Measurements from ENCODE around the gene NR2E1.

The NR2E1 gene

DNA sequence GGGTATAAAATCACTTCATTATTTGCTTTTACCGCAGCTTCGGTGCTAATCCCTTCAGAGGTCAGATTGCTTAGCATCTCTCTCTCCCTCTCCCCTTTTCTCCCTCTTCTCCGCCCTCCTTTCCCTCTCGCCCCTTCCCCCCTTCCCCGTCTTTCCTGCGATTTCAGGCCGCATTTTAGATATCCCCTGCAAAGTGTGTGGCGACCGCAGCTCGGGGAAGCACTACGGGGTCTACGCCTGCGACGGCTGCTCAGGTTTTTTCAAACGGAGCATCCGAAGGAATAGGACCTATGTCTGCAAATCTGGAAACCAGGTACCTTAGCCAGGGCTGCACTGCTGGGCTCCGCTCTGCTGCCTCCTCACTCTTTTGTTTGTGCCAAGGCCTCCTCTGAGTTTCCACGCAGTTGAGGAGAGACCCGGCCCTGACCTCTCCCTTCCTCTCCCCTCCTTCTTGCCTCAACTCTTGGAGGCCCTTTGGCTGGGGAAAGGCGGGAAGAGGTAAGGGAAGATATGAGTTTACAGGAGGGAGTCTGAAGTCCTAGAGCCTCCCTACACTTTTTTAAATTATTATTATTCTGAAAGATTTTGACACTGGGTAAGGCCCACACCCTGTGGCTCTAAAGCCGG, 5.6 kb downstream of the NR2E1 start:
- no peaks in the 10 kb centered on the region for H3K4me1 ChIP-seq (ENCODE audit: control insufficient read depth, insufficient read depth, low read length)
- H3K27ac ChIP-seq (ENCODE audit: extremely low read depth, low read depth, low read length): no peak overlapping the region
- ChIA-PET POLR2A (interaction anchor here (0.6 kb wide), 3 partner anchors 27 to 68 kb away, joined by 3 to 5 read pairs (median 3); no protein-coding TSS in a partner anchor), CTCF (interaction anchor here (0.7 to 1.5 kb wide), 2 partner anchors 58 to 77 kb away, joined by 3 to 4 read pairs; no protein-coding TSS in a partner anchor)
- H3K36me3 ChIP-seq (ENCODE audit: control insufficient read depth in 2 of 2, insufficient read depth in 1 of 2, low read length in 2 of 2): no peaks in the 10 kb centered on the region
- H3K4me3 ChIP-seq (ENCODE audit: low read depth, low read length): no peak overlapping the region
- TF ChIP-seq ZNF2 (tag by site-specific recombination; IDR thresholded peaks at IDR 0.05) (no peak), ZNF311 (tag by site-specific recombination; IDR thresholded peaks at IDR 0.05; ENCODE audit: borderline replicate concordance) (no peak), ZNF140 (tag by site-specific recombination; IDR thresholded peaks at IDR 0.05) (no peak), ZNF341 (tag by site-specific recombination; IDR thresholded peaks at IDR 0.05; ENCODE audit: low read depth) (no peak), SP3 (tag by site-specific recombination; IDR thresholded peaks at IDR 0.05) (no peak), SETDB1 (IDR thresholded peaks at IDR 0.05; ENCODE audit: insufficient read length, low read length) (no peak), ZNF792 (tag by site-specific recombination; IDR thresholded peaks at IDR 0.05) (no peak), ZNF510 (tag by site-specific recombination; IDR thresholded peaks at IDR 0.05; ENCODE audit: insufficient replicate concordance) (no peak), ZNF24 (tag by site-specific recombination; IDR thresholded peaks at IDR 0.05) (no peak), ZSCAN23 (tag by site-specific recombination; IDR thresholded peaks at IDR 0.05) (no peak), KLF1 (tag by site-specific recombination; IDR thresholded peaks at IDR 0.05) (no peak), FEZF1 (tag by site-specific recombination; IDR thresholded peaks at IDR 0.05) (no peak), ZNF292 (tag by site-specific recombination; IDR thresholded peaks at IDR 0.05; ENCODE audit: borderline replicate concordance, low read depth) (no peak), ZNF600 (tag by site-specific recombination; IDR thresholded peaks at IDR 0.05) (no peak)
- TF ChIP-seq, protein P1, sequence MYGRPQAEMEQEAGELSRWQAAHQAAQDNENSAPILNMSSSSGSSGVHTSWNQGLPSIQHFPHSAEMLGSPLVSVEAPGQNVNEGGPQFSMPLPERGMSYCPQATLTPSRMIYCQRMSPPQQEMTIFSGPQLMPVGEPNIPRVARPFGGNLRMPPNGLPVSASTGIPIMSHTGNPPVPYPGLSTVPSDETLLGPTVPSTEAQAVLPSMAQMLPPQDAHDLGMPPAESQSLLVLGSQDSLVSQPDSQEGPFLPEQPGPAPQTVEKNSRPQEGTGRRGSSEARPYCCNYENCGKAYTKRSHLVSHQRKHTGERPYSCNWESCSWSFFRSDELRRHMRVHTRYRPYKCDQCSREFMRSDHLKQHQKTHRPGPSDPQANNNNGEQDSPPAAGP (tag by site-specific recombination; IDR thresholded peaks at IDR 0.05): no peak
- TF ChIP-seq, protein P2, sequence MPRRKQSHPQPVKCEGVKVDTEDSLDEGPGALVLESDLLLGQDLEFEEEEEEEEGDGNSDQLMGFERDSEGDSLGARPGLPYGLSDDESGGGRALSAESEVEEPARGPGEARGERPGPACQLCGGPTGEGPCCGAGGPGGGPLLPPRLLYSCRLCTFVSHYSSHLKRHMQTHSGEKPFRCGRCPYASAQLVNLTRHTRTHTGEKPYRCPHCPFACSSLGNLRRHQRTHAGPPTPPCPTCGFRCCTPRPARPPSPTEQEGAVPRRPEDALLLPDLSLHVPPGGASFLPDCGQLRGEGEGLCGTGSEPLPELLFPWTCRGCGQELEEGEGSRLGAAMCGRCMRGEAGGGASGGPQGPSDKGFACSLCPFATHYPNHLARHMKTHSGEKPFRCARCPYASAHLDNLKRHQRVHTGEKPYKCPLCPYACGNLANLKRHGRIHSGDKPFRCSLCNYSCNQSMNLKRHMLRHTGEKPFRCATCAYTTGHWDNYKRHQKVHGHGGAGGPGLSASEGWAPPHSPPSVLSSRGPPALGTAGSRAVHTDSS (tag by site-specific recombination; IDR thresholded peaks at IDR 0.05): no peak
- TF ChIP-seq, protein P3, sequence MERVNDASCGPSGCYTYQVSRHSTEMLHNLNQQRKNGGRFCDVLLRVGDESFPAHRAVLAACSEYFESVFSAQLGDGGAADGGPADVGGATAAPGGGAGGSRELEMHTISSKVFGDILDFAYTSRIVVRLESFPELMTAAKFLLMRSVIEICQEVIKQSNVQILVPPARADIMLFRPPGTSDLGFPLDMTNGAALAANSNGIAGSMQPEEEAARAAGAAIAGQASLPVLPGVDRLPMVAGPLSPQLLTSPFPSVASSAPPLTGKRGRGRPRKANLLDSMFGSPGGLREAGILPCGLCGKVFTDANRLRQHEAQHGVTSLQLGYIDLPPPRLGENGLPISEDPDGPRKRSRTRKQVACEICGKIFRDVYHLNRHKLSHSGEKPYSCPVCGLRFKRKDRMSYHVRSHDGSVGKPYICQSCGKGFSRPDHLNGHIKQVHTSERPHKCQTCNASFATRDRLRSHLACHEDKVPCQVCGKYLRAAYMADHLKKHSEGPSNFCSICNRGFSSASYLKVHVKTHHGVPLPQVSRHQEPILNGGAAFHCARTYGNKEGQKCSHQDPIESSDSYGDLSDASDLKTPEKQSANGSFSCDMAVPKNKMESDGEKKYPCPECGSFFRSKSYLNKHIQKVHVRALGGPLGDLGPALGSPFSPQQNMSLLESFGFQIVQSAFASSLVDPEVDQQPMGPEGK (tag by site-specific recombination; IDR thresholded peaks at IDR 0.05): no peak
- TF ChIP-seq, protein P4, sequence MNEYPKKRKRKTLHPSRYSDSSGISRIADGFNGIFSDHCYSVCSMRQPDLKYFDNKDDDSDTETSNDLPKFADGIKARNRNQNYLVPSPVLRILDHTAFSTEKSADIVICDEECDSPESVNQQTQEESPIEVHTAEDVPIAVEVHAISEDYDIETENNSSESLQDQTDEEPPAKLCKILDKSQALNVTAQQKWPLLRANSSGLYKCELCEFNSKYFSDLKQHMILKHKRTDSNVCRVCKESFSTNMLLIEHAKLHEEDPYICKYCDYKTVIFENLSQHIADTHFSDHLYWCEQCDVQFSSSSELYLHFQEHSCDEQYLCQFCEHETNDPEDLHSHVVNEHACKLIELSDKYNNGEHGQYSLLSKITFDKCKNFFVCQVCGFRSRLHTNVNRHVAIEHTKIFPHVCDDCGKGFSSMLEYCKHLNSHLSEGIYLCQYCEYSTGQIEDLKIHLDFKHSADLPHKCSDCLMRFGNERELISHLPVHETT (tag by site-specific recombination; IDR thresholded peaks at IDR 0.05): no peak
- no peaks in the 10 kb centered on the region for H3K9me3 ChIP-seq (ENCODE audit: control insufficient read depth, insufficient read depth, low read depth, low read length)

DNA sequence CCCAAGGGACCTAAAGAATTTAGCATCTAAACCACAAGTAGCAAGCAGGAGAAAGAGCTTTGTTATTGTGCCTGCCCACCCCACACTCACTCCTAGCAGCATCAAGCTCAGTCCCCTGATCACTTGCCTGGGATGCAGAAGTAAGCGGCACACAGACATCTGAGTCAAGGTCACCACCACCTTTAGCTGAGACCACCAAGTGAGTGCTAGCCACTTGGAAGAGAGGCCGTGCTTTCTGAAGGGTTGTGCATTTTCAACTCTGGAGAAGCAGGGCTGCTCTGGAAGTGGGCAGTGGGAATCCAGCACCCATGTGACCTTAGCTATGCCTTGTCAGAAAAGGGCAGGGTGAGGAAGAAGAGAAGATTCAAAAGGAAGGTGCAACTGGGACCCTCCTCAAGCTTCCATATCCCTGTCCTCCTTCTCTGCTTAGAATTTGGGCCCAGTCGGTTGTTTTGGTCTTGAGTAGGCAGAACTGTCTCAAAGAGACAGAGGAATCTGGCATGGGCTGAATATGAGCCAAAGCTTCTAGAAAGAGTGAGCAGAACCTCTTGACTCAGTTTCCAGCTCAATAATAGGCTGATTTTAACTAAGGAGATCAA, 6.2 kb downstream of the NR2E1 start:
- Histone ChIP-seq H3K36me3 (ENCODE audit: control insufficient read depth in 2 of 2, insufficient read depth in 1 of 2, low read length in 2 of 2) (no peaks in the 10 kb centered on the region), H3K4me3 (ENCODE audit: low read depth, low read length) (no peak overlapping the region), H3K9me3 (ENCODE audit: control insufficient read depth, insufficient read depth, low read depth, low read length) (no peaks in the 10 kb centered on the region), H3K4me1 (ENCODE audit: control insufficient read depth, insufficient read depth, low read length) (no peaks in the 10 kb centered on the region), H3K27ac (ENCODE audit: extremely low read depth, low read depth, low read length) (no peak overlapping the region)
- POLR2A ChIA-PET: interaction anchor here (0.6 kb wide), 2 partner anchors 31 to 68 kb away, joined by 3 to 5 read pairs; no protein-coding TSS in a partner anchor
- CTCF ChIA-PET: interaction anchor here (0.6 to 1.5 kb wide), 2 partner anchors 59 to 75 kb away, joined by 3 to 4 read pairs; no protein-coding TSS in a partner anchor
- no peak for TF ChIP-seq ZNF24 (tag by site-specific recombination; IDR thresholded peaks at IDR 0.05)
- no peak for TF ChIP-seq ZNF350 (tag by site-specific recombination; IDR thresholded peaks at IDR 0.05)
- TF ChIP-seq ZBTB17 (tag by site-specific recombination; IDR thresholded peaks at IDR 0.05): no peak
- TF ChIP-seq, protein P5, sequence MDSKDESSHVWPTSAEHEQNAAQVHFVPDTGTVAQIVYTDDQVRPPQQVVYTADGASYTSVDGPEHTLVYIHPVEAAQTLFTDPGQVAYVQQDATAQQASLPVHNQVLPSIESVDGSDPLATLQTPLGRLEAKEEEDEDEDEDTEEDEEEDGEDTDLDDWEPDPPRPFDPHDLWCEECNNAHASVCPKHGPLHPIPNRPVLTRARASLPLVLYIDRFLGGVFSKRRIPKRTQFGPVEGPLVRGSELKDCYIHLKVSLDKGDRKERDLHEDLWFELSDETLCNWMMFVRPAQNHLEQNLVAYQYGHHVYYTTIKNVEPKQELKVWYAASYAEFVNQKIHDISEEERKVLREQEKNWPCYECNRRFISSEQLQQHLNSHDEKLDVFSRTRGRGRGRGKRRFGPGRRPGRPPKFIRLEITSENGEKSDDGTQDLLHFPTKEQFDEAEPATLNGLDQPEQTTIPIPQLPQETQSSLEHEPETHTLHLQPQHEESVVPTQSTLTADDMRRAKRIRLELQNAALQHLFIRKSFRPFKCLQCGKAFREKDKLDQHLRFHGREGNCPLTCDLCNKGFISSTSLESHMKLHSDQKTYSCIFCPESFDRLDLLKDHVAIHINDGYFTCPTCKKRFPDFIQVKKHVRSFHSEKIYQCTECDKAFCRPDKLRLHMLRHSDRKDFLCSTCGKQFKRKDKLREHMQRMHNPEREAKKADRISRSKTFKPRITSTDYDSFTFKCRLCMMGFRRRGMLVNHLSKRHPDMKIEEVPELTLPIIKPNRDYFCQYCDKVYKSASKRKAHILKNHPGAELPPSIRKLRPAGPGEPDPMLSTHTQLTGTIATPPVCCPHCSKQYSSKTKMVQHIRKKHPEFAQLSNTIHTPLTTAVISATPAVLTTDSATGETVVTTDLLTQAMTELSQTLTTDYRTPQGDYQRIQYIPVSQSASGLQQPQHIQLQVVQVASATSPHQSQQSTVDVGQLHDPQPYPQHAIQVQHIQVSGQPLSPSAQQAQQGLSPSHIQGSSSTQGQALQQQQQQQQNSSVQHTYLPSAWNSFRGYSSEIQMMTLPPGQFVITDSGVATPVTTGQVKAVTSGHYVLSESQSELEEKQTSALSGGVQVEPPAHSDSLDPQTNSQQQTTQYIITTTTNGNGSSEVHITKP (tag by site-specific recombination; IDR thresholded peaks at IDR 0.05): no peak
- no peak for TF ChIP-seq ZNF433 (tag by site-specific recombination; IDR thresholded peaks at IDR 0.05; ENCODE audit: low read depth)

Measured in HEK293 (cell line).